GM13977 (cell line): ENCODE results near the gene HELT.

Experiments
- DNase-seq: peaks from one replicate; pipeline ENCODE4 v3.0.0; 2012; ENCODE audit warnings: low spot score
- in situ Hi-C: fragments of 300-500 bp; cut with MboI; formaldehyde crosslinking; loops from one replicate; pipeline ENCODE4 v1.12.0; 2022; ENCODE audit warnings: low sequenced_read_pairs, low pct_unique_long_range_greater_than_20kb, mixed read lengths, inconsistent platforms; ENCODE audit not compliant: unreplicated experiment
- TF ChIP-seq, protein P1 (sequence below): IDR thresholded peaks from 2 replicates; pipeline ENCODE4 v1.5.1; 2012; ENCODE audit warnings: mild to moderate bottlenecking, control low read depth; ENCODE audit not compliant: insufficient read depth; ENCODE audit errors: extremely low read depth, missing control alignments

The HELT gene

GRCh38 chr4:185054272-185054671 is 36.0 kb downstream of the HELT start:
- in situ Hi-C loops, result no loop called here
- no peak for DNase-seq
- TF ChIP-seq, protein P1, sequence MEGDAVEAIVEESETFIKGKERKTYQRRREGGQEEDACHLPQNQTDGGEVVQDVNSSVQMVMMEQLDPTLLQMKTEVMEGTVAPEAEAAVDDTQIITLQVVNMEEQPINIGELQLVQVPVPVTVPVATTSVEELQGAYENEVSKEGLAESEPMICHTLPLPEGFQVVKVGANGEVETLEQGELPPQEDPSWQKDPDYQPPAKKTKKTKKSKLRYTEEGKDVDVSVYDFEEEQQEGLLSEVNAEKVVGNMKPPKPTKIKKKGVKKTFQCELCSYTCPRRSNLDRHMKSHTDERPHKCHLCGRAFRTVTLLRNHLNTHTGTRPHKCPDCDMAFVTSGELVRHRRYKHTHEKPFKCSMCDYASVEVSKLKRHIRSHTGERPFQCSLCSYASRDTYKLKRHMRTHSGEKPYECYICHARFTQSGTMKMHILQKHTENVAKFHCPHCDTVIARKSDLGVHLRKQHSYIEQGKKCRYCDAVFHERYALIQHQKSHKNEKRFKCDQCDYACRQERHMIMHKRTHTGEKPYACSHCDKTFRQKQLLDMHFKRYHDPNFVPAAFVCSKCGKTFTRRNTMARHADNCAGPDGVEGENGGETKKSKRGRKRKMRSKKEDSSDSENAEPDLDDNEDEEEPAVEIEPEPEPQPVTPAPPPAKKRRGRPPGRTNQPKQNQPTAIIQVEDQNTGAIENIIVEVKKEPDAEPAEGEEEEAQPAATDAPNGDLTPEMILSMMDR, result no peak

- in situ Hi-C loops, result no loop called here
- no peak for DNase-seq
Observed at GRCh38 chr4:185054886-185055285, 36.6 kb downstream of the HELT start.

GRCh38 chr4:185061610-185062009 is 43.3 kb downstream of the HELT start:
- DNase-seq, result no peak

More at GRCh38 chr4:185054886-185055285, 36.6 kb downstream of the HELT start:
- TF ChIP-seq, protein P1, result no peak

DNA sequence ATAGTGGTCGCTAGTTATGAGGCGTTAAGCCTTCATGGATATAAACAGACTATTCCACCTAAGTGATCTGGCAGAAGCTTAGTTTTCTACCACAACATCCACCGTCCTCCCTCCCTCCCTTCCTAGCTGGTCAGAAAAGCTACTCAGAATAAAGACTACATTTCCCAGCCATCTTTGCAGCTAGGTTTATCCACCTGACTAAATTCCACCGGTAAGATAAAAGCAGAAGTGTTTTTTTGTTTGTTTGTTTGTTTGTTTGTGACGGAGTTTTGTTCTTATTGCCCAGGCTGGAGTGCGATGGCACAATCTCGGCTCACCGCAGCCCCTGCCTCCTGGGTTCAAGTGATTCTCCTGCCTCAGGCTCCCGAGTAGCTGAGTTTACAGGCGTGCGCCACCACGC is 44.3 kb downstream of the HELT start:
- TF ChIP-seq, protein P1, result no peak
- DNase-seq, result no peak
- in situ Hi-C loops, result no loop called here

More at GRCh38 chr4:185061610-185062009, 43.3 kb downstream of the HELT start:
- in situ Hi-C loops, result no loop called here
- TF ChIP-seq, protein P1, result no peak

DNA sequence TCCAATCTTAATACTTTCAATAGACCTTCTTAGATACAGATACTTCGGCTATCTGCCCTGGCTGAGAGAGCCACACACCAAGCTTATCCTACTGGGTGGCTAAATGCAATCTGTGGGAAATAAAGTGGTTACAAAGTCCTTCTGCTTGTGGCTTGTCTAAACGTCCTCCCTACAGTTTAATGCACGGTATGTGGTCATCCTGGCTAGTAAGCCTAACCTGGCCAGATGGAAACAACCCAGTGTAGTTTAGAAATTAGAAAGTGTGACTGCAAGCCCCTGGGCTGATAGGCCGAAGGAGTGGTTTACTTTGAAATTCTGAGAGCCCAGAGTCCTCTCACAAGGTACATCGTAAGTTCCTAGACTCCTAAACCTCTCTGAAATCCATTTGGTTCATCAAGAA is 47.9 kb downstream of the HELT start:
- in situ Hi-C loops, result no loop called here
- TF ChIP-seq, protein P1, result no peak
- no peak for DNase-seq

- TF ChIP-seq, protein P1, result no peak
- no peak for DNase-seq
- in situ Hi-C loops, result no loop called here
Observed at GRCh38 chr4:185068837-185069236, 50.5 kb downstream of the HELT start.
